ENCODE results near the gene PIP4K2A. TPM values are rescaled to one million over a fixed set of nuclear protein-coding genes. Genes with fewer than 3 reads are reported as not detected.

The PIP4K2A gene
- total and polyA plus RNA-seq, 2 of the 8 experiments (the other 6 are each of a cell fraction or from before 2014, with no cell fraction given), result 19.0 to 60.9 TPM

GRCh38 chr10:22542773-22543172 lies 171.6 kb downstream of the PIP4K2A start (continued):
- TF ChIP-seq CTCF (IDR thresholded peaks at IDR 0.05; ENCODE audit: control extremely low read depth in 1 of 3, insufficient read depth in 1 of 3, low read depth in 1 of 3, low read length in 3 of 3) (no peak), CHD1 (IDR thresholded peaks at IDR 0.05; ENCODE audit: low read depth, low read length) (no peak)

Measured in H1 (cell line).